ENCODE results near the gene ZDHHC19. TPM values are rescaled to one million over a fixed set of nuclear protein-coding genes. Genes with fewer than 3 reads are reported as not detected.

ZDHHC19 gene
- polyA plus RNA-seq, 1 donor from 2014 or later: 3.8 TPM

GRCh38 chr3:196150481-196150880 is 60.7 kb downstream of the ZDHHC19 start (continued):
- TF ChIP-seq CTCF (IDR thresholded peaks at IDR 0.05; ENCODE audit: poor library complexity, severe bottlenecking): no peak

GRCh38 chr3:196149831-196150301 is 61.3 kb downstream of the ZDHHC19 start:
- H3K36me3 ChIP-seq (ENCODE audit: insufficient read depth, low read length): no peaks in the 10 kb centered on the region
- no peaks in the 10 kb centered on the region for H3K9me2 ChIP-seq (ENCODE audit: insufficient read depth, low read length)
- no peak overlapping the region for H2AFZ ChIP-seq (ENCODE audit: low read depth, low read length)
- no peaks in the 10 kb centered on the region for H3K27me3 ChIP-seq (ENCODE audit: insufficient read depth, low read depth, low read length)
- TF ChIP-seq POLR2AphosphoS5 (IDR thresholded peaks at IDR 0.05): no peak
- TF ChIP-seq TAF1 (IDR thresholded peaks at IDR 0.05; ENCODE audit: low read depth): no peak
- TF ChIP-seq, protein P1, sequence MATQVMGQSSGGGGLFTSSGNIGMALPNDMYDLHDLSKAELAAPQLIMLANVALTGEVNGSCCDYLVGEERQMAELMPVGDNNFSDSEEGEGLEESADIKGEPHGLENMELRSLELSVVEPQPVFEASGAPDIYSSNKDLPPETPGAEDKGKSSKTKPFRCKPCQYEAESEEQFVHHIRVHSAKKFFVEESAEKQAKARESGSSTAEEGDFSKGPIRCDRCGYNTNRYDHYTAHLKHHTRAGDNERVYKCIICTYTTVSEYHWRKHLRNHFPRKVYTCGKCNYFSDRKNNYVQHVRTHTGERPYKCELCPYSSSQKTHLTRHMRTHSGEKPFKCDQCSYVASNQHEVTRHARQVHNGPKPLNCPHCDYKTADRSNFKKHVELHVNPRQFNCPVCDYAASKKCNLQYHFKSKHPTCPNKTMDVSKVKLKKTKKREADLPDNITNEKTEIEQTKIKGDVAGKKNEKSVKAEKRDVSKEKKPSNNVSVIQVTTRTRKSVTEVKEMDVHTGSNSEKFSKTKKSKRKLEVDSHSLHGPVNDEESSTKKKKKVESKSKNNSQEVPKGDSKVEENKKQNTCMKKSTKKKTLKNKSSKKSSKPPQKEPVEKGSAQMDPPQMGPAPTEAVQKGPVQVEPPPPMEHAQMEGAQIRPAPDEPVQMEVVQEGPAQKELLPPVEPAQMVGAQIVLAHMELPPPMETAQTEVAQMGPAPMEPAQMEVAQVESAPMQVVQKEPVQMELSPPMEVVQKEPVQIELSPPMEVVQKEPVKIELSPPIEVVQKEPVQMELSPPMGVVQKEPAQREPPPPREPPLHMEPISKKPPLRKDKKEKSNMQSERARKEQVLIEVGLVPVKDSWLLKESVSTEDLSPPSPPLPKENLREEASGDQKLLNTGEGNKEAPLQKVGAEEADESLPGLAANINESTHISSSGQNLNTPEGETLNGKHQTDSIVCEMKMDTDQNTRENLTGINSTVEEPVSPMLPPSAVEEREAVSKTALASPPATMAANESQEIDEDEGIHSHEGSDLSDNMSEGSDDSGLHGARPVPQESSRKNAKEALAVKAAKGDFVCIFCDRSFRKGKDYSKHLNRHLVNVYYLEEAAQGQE (IDR thresholded peaks at IDR 0.05; ENCODE audit: borderline replicate concordance): no peak
- TF ChIP-seq SMC3 (conservative IDR thresholded peaks at IDR 0.05; ENCODE audit: poor library complexity): no peak
- no peak for TF ChIP-seq EZH2 (IDR thresholded peaks at IDR 0.05; ENCODE audit: borderline replicate concordance, insufficient read depth, low read length, poor library complexity, severe bottlenecking)
- no peak for TF ChIP-seq CTCF (IDR thresholded peaks at IDR 0.05; ENCODE audit: poor library complexity, severe bottlenecking)
- no peak for TF ChIP-seq EP300 (conservative IDR thresholded peaks at IDR 0.05; ENCODE audit: poor library complexity, severe bottlenecking)
- TF ChIP-seq RAD21 (conservative IDR thresholded peaks at IDR 0.05): no peak
- no peak for TF ChIP-seq MXI1 (conservative IDR thresholded peaks at IDR 0.05; ENCODE audit: poor library complexity, severe bottlenecking)
- no peak overlapping the region for H3K4me2 ChIP-seq (ENCODE audit: low read length)
- no peaks in the 10 kb centered on the region for H3F3A ChIP-seq (ENCODE audit: insufficient read depth, low read length, poor library complexity, severe bottlenecking)
- H3K4me3 ChIP-seq (ENCODE audit: low read length): no peak overlapping the region
- H3K9ac ChIP-seq (ENCODE audit: low read length): no peak overlapping the region
- peaks cover 3% of the 10 kb centered on the region for H3K9me3 ChIP-seq (ENCODE audit: low read length)
- no peaks in the 10 kb centered on the region for H4K20me1 ChIP-seq (ENCODE audit: insufficient read depth)
- H3K79me2 ChIP-seq (replicated peaks; ENCODE audit: insufficient read depth, low read length): no peaks in the 10 kb centered on the region
- no peak overlapping the region for H3K27ac ChIP-seq (ENCODE audit: low read length)

- no peak overlapping the region for H3K4me3 ChIP-seq (ENCODE audit: low read length)
- no peak overlapping the region for H3K4me2 ChIP-seq (ENCODE audit: low read length)
- TF ChIP-seq CTCF (IDR thresholded peaks at IDR 0.05; ENCODE audit: poor library complexity, severe bottlenecking): no peak
- no peak for TF ChIP-seq SMC3 (conservative IDR thresholded peaks at IDR 0.05; ENCODE audit: poor library complexity)
- TF ChIP-seq TAF1 (IDR thresholded peaks at IDR 0.05; ENCODE audit: low read depth): no peak
- no peak for TF ChIP-seq EP300 (conservative IDR thresholded peaks at IDR 0.05; ENCODE audit: poor library complexity, severe bottlenecking)
- TF ChIP-seq POLR2AphosphoS5 (IDR thresholded peaks at IDR 0.05): no peak
- no peak for TF ChIP-seq EZH2 (IDR thresholded peaks at IDR 0.05; ENCODE audit: borderline replicate concordance, insufficient read depth, low read length, poor library complexity, severe bottlenecking)
- no peak for TF ChIP-seq RAD21 (conservative IDR thresholded peaks at IDR 0.05)
- TF ChIP-seq MXI1 (conservative IDR thresholded peaks at IDR 0.05; ENCODE audit: poor library complexity, severe bottlenecking): no peak
- TF ChIP-seq, protein P1 (IDR thresholded peaks at IDR 0.05; ENCODE audit: borderline replicate concordance): no peak
- H3K27ac ChIP-seq (ENCODE audit: low read length): no peak overlapping the region
- H3K36me3 ChIP-seq (ENCODE audit: insufficient read depth, low read length): no peaks in the 10 kb centered on the region
- H2AFZ ChIP-seq (ENCODE audit: low read depth, low read length): no peak overlapping the region
- H3K79me2 ChIP-seq (replicated peaks; ENCODE audit: insufficient read depth, low read length): no peaks in the 10 kb centered on the region
- no peaks in the 10 kb centered on the region for H3K9me2 ChIP-seq (ENCODE audit: insufficient read depth, low read length)
- H4K20me1 ChIP-seq (ENCODE audit: insufficient read depth): no peaks in the 10 kb centered on the region
- no peaks in the 10 kb centered on the region for H3F3A ChIP-seq (ENCODE audit: insufficient read depth, low read length, poor library complexity, severe bottlenecking)
- peaks cover 3% of the 10 kb centered on the region for H3K9me3 ChIP-seq (ENCODE audit: low read length)
- no peak overlapping the region for H3K9ac ChIP-seq (ENCODE audit: low read length)
- no peaks in the 10 kb centered on the region for H3K27me3 ChIP-seq (ENCODE audit: insufficient read depth, low read depth, low read length)
Measured at GRCh38 chr3:196149375-196149774, 61.8 kb downstream of the ZDHHC19 start.
